Endothelial cell (in vitro differentiated cells): ENCODE measurements around the gene PWP2. TPM values are rescaled to one million over a fixed set of nuclear protein-coding genes. Genes with fewer than 3 reads are reported as not detected.
A peak's percentile ranks its signal among the peaks of the same experiment; 100 is the strongest.

Source experiments
- DNase-seq: peaks from one replicate; pipeline ENCODE4 v3.0.0; 2021; ENCODE audit warnings: low spot score
- H3K27ac Mint-ChIP-seq: one replicate; pipeline ENCODE4 v1.8.0; 2021; ENCODE audit warnings: mixed read lengths, inconsistent platforms; ENCODE audit not compliant: unreplicated experiment
- H3K27me3 Mint-ChIP-seq: one replicate; pipeline ENCODE4 v1.8.0; 2021; ENCODE audit warnings: mild to moderate bottlenecking, moderate library complexity, mixed read lengths, inconsistent platforms; ENCODE audit not compliant: unreplicated experiment
- H3K36me3 Mint-ChIP-seq: one replicate; pipeline ENCODE4 v1.8.0; 2021; ENCODE audit warnings: mild to moderate bottlenecking, low read depth, mixed read lengths, inconsistent platforms; ENCODE audit not compliant: unreplicated experiment
- H3K4me1 Mint-ChIP-seq: one replicate; pipeline ENCODE4 v1.8.0; 2021; ENCODE audit warnings: mild to moderate bottlenecking, mixed read lengths, inconsistent platforms; ENCODE audit not compliant: unreplicated experiment
- H3K4me3 Mint-ChIP-seq: one replicate; pipeline ENCODE4 v1.8.0; 2021; ENCODE audit warnings: mild to moderate bottlenecking, mixed read lengths, inconsistent platforms; ENCODE audit not compliant: unreplicated experiment
- H3K9me3 Mint-ChIP-seq: one replicate; pipeline ENCODE4 v1.8.0; 2021; ENCODE audit warnings: mixed read lengths, inconsistent platforms; ENCODE audit not compliant: unreplicated experiment
- total RNA-seq: library from RNA; stranded (reverse); fragmentation: NEBNext Ultra II Directional; extraction: Animal tissue kit (Norgen Biotek cat#: 25700); gene quantifications from one replicate; pipeline ENCODE4 v1.2.1, GENCODE V29; 2021; ENCODE audit not compliant: unreplicated experiment
- TF ChIP-seq, protein P1 (sequence below): fragments of 200-600 bp; sonication (generic); IDR thresholded peaks from one replicate; pipeline ENCODE4 v1.5.0; 2021; ENCODE audit warnings: antibody characterized with exemption; ENCODE audit not compliant: unreplicated experiment

Gene PWP2
- total RNA-seq, 1 donor from 2014 or later: 11.0 TPM

DNA sequence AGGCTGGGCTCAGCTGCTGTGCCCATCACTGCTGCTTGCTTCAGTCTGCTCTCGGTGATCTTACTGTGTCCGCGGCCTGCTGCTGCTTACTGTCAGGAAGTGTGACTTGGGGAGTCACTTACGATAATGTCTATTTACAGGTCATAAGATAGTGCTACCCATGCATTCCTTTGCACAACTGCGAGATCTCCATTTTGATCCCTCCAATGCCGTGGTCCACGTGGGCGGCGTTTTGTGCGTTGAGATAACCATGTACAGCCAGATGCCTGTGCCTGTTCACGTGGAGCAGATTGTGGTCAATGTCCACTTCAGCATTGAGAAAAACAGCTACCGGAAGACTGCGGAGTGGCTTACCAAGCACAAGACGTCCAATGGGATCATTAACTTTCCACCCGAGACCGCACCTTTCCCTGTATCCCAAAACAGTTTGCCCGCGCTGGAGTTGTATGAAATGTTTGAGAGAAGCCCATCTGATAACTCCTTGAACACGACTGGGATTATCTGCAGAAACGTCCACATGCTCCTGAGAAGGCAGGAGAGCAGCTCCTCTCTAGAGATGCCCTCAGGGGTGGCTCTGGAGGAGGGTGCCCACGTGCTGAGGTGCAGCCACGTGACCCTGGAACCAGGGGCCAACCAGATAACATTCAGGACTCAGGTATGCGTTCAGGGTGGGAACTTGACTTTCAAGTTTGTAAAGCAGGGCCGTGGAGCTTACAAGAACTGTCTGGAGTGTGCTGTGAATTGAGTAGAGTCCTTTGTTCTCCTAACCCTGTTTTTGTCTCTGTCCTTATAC is 24.4 kb upstream of the PWP2 start:
- peaks cover 32% of the 10 kb centered on the region for H3K36me3 Mint-ChIP-seq
- H3K27me3 Mint-ChIP-seq: no peaks in the 10 kb centered on the region
- H3K9me3 Mint-ChIP-seq: no peaks in the 10 kb centered on the region
- peaks cover 12% of the 10 kb centered on the region for H3K4me1 Mint-ChIP-seq
- H3K27ac Mint-ChIP-seq: peak overlapping the region; percentile 95
- peak overlapping the region; percentile 71 for H3K4me3 Mint-ChIP-seq
- TF ChIP-seq, protein P1, sequence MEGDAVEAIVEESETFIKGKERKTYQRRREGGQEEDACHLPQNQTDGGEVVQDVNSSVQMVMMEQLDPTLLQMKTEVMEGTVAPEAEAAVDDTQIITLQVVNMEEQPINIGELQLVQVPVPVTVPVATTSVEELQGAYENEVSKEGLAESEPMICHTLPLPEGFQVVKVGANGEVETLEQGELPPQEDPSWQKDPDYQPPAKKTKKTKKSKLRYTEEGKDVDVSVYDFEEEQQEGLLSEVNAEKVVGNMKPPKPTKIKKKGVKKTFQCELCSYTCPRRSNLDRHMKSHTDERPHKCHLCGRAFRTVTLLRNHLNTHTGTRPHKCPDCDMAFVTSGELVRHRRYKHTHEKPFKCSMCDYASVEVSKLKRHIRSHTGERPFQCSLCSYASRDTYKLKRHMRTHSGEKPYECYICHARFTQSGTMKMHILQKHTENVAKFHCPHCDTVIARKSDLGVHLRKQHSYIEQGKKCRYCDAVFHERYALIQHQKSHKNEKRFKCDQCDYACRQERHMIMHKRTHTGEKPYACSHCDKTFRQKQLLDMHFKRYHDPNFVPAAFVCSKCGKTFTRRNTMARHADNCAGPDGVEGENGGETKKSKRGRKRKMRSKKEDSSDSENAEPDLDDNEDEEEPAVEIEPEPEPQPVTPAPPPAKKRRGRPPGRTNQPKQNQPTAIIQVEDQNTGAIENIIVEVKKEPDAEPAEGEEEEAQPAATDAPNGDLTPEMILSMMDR: no peak
- no peak for DNase-seq

DNA sequence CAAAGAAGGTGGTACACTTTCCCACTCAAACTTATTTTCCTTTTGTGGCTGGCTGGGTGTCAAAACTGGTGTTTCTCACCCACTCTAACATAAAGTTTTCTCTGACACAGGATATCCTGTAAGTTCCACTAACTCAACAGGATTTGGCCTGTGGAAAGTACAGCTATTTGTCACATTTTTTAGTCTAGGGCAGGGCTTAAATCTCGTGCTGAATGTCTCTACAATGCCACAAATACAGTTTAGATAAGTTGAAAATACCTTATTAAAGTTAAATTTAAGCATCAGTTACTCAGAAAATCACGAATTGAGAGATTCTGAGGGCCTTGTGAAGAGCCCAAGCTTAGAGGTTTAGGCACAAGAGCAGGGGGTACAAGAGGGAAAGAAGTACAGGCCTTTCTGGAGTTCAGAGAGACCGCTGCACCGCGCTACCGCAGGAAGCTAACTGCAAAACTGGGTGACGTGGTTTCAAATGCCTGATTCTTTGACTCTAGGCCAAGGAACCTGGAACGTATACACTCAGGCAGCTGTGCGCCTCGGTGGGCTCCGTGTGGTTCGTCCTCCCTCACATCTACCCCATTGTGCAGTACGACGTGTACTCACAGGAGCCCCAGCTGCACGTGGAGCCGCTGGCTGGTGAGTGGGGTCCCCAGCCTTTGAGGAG is 23.4 kb upstream of the PWP2 start:
- Mint-ChIP-seq H3K36me3 (peaks cover 36% of the 10 kb centered on the region), H3K4me1 (peaks cover 12% of the 10 kb centered on the region), H3K4me3 (peak overlapping the region; percentile 71), H3K9me3 (no peaks in the 10 kb centered on the region), H3K27ac (peak overlapping the region; percentile 95), H3K27me3 (no peaks in the 10 kb centered on the region)
- TF ChIP-seq, protein P1: no peak
- no peak for DNase-seq

DNA sequence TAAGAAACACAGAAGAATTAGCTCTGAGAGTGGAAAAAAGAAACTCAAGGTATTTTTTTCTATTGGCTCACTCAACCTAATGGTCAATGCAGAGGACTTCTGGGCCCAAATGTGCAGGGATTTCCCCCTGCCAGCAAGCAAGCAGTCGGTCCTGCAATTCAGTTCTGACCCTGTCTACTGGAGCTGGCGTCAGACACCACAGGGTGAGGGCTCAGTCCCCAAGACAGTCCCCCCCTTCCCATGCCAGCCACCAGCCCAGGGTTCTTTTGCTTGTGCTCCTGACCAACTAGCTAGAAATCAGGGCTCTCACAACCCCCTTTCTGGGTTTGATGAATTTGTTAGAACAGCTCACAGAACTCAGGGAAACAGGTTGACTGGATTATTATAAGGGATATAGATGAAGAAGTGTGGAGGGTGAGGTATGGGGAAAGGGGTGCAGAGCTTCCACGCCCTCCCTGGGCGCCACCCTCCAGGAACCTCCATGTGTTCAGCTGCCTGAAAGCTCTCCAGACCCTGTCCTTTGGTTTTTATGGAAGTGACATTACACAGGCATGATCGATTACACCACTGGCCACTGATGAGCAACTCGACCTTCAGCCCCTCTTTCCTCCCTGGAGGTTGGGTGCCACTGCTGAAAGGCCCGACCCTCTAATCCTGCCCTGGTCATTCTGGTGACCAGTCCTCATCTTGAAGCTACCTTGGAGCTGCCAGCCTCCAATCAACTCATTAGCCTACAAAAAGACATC is 22.5 kb upstream of the PWP2 start:
- Mint-ChIP-seq H3K27ac (peak overlapping the region; percentile 57), H3K4me1 (peaks cover 12% of the 10 kb centered on the region), H3K9me3 (no peaks in the 10 kb centered on the region), H3K4me3 (no peak overlapping the region), H3K36me3 (peaks cover 40% of the 10 kb centered on the region), H3K27me3 (no peaks in the 10 kb centered on the region)
- TF ChIP-seq, protein P1: no peak
- no peak for DNase-seq

DNA sequence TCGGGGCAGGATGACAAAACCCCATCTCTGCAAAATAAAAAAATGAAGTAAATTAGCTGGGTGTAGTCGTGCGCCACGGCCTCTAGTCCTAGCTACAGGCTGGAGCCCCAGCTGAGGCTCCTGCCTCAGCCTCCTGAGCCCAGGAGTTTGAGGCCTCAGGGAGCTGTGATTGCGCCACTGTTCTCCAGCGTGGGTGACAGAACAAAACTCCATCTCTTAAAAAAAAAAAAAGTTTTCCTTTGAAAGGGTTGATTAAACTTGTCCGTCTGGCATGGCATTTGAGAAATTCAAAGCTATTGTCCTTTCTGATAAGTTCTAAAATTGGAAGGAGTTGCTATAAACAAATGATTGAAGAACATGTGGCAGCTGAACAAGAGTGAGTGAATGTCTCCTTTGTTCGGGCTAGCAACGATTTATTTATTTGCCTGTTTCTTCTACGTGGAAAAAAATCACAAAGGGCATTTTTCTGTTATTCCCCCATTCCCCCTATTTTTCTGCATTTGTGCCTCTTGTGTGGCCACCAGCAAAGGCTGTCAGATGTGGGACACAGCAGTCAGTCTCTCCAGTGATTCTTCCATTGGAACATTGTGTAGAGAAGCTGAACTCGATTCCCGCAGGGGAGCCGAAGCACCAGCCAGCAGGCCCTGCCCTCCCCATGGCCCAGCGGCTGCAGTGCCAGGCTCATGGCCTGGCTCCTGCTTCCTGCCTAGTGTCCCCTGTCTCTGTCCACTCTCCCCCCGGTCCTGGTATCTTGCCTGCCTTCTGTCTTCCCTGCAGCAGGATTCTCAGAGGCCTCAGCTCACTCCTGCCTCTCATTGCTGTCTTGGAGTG is 21.5 kb upstream of the PWP2 start:
- TF ChIP-seq, protein P1: no peak
- Mint-ChIP-seq H3K27me3 (no peaks in the 10 kb centered on the region), H3K9me3 (no peaks in the 10 kb centered on the region), H3K4me1 (peaks cover 12% of the 10 kb centered on the region), H3K27ac (peak overlapping the region; percentile 64), H3K4me3 (no peak overlapping the region), H3K36me3 (peaks cover 46% of the 10 kb centered on the region)
- DNase-seq: no peak
